ENCODE results near the gene WDR59.

The WDR59 gene

GRCh38 chr16:74931445-74931844 is 53.5 kb downstream of the WDR59 start:
- H3K79me1 ChIP-seq (ENCODE audit: low read length) = no peaks in the 10 kb centered on the region
- H2BK5ac ChIP-seq (ENCODE audit: low read depth, low read length, poor library complexity) = no peak overlapping the region
- H3K79me2 ChIP-seq (ENCODE audit: control insufficient read depth, insufficient read depth, low read length, poor library complexity) = no peaks in the 10 kb centered on the region
- no peak overlapping the region for H3K27ac ChIP-seq (ENCODE audit: low read depth, low read length)
- no peaks in the 10 kb centered on the region for H3K4me1 ChIP-seq (ENCODE audit: control insufficient read depth in 1 of 2, insufficient read depth in 2 of 2, low read length in 2 of 2)
- no peak overlapping the region for H3K14ac ChIP-seq (ENCODE audit: low read length)
- no peak overlapping the region for H2BK120ac ChIP-seq (ENCODE audit: insufficient read depth, low read length, poor library complexity)
- WGBS (ENCODE audit: extremely low coverage, insufficient coverage, insufficient read length) = no CpG with 5 or more reads among the region's 3 CpGs
- no peak overlapping the region for H3K4ac ChIP-seq (ENCODE audit: low read depth, low read length)
- no peak overlapping the region for H2AFZ ChIP-seq (ENCODE audit: insufficient read depth, low read length, poor library complexity)
- H2AK5ac ChIP-seq (ENCODE audit: low read length) = no peak overlapping the region
- no peak overlapping the region for H4K12ac ChIP-seq (ENCODE audit: low read depth, low read length)
- peaks cover 10 to 13% of the 10 kb centered on the region in 2 experiments for H3K36me3 ChIP-seq (ENCODE audit: control insufficient read depth in 1 of 2, insufficient read depth in 2 of 2, low read length in 2 of 2)
- no peak overlapping the region for H3K23ac ChIP-seq (ENCODE audit: low read length)
- H3K9ac ChIP-seq (ENCODE audit: low read length) = no peak overlapping the region
- H3K18ac ChIP-seq (ENCODE audit: low read length) = no peak overlapping the region
- H2BK12ac ChIP-seq (ENCODE audit: low read length) = no peak overlapping the region
- H3K27me3 ChIP-seq (ENCODE audit: insufficient read depth, low read length) = no peaks in the 10 kb centered on the region
- H4K8ac ChIP-seq (ENCODE audit: low read depth, low read length) = no peak overlapping the region
- no peak overlapping the region for H3K4me3 ChIP-seq (ENCODE audit: low read depth, low read length)
- no peak overlapping the region for H4K91ac ChIP-seq (ENCODE audit: low read depth, low read length)
- no peak overlapping the region for H3K4me2 ChIP-seq (ENCODE audit: low read length)
- H3K9me3 ChIP-seq (ENCODE audit: insufficient read depth, low read depth, low read length) = no peaks in the 10 kb centered on the region
- no peak for DNase-seq

- no peak overlapping the region for H2BK12ac ChIP-seq (ENCODE audit: low read length)
- H2AK5ac ChIP-seq (ENCODE audit: low read length) = no peak overlapping the region
- H3K4me3 ChIP-seq (ENCODE audit: low read depth, low read length) = no peak overlapping the region
- no peak overlapping the region for H3K27ac ChIP-seq (ENCODE audit: low read depth, low read length)
- no peak overlapping the region for H3K4me2 ChIP-seq (ENCODE audit: low read length)
- no peaks in the 10 kb centered on the region for H3K4me1 ChIP-seq (ENCODE audit: control insufficient read depth in 1 of 2, insufficient read depth in 2 of 2, low read length in 2 of 2)
- no peak overlapping the region for H3K23ac ChIP-seq (ENCODE audit: low read length)
- H2BK5ac ChIP-seq (ENCODE audit: low read depth, low read length, poor library complexity) = no peak overlapping the region
- no peak overlapping the region for H2AFZ ChIP-seq (ENCODE audit: insufficient read depth, low read length, poor library complexity)
- no peak overlapping the region for H3K18ac ChIP-seq (ENCODE audit: low read length)
- H4K8ac ChIP-seq (ENCODE audit: low read depth, low read length) = no peak overlapping the region
- WGBS (ENCODE audit: extremely low coverage, insufficient coverage, insufficient read length) = no CpG with 5 or more reads among the region's 2 CpGs
- no peak overlapping the region for H2BK120ac ChIP-seq (ENCODE audit: insufficient read depth, low read length, poor library complexity)
- H3K9ac ChIP-seq (ENCODE audit: low read length) = no peak overlapping the region
- DNase-seq = no peak
- no peaks in the 10 kb centered on the region for H3K79me1 ChIP-seq (ENCODE audit: low read length)
- no peaks in the 10 kb centered on the region for H3K27me3 ChIP-seq (ENCODE audit: insufficient read depth, low read length)
- H4K12ac ChIP-seq (ENCODE audit: low read depth, low read length) = no peak overlapping the region
- H3K4ac ChIP-seq (ENCODE audit: low read depth, low read length) = no peak overlapping the region
- no peak overlapping the region for H4K91ac ChIP-seq (ENCODE audit: low read depth, low read length)
- no peaks in the 10 kb centered on the region for H3K79me2 ChIP-seq (ENCODE audit: control insufficient read depth, insufficient read depth, low read length, poor library complexity)
- H3K14ac ChIP-seq (ENCODE audit: low read length) = no peak overlapping the region
- H3K9me3 ChIP-seq (ENCODE audit: insufficient read depth, low read depth, low read length) = no peaks in the 10 kb centered on the region
- H3K36me3 ChIP-seq (ENCODE audit: control insufficient read depth in 1 of 2, insufficient read depth in 2 of 2, low read length in 2 of 2) = peaks cover 8 to 13% of the 10 kb centered on the region in 2 experiments
Measured at GRCh38 chr16:74929636-74930035, 55.3 kb downstream of the WDR59 start.

GRCh38 chr16:74926805-74927204 is 58.1 kb downstream of the WDR59 start:
- Histone ChIP-seq H3K4ac (ENCODE audit: low read depth, low read length) (no peak overlapping the region), H3K9ac (ENCODE audit: low read length) (no peak overlapping the region), H3K27me3 (ENCODE audit: insufficient read depth, low read length) (no peaks in the 10 kb centered on the region), H3K79me1 (ENCODE audit: low read length) (no peaks in the 10 kb centered on the region), H3K4me1 (ENCODE audit: control insufficient read depth in 1 of 2, insufficient read depth in 2 of 2, low read length in 2 of 2) (no peaks in the 10 kb centered on the region), H4K8ac (ENCODE audit: low read depth, low read length) (no peak overlapping the region), H2AK5ac (ENCODE audit: low read length) (no peak overlapping the region), H3K23ac (ENCODE audit: low read length) (no peak overlapping the region), H3K79me2 (ENCODE audit: control insufficient read depth, insufficient read depth, low read length, poor library complexity) (no peaks in the 10 kb centered on the region), H2BK12ac (ENCODE audit: low read length) (no peak overlapping the region), H2BK120ac (ENCODE audit: insufficient read depth, low read length, poor library complexity) (no peak overlapping the region), H3K4me2 (ENCODE audit: low read length) (no peak overlapping the region), H4K12ac (ENCODE audit: low read depth, low read length) (no peak overlapping the region), H2BK5ac (ENCODE audit: low read depth, low read length, poor library complexity) (no peak overlapping the region), H3K27ac (ENCODE audit: low read depth, low read length) (no peak overlapping the region), H4K91ac (ENCODE audit: low read depth, low read length) (no peak overlapping the region), H3K18ac (ENCODE audit: low read length) (no peak overlapping the region), H2AFZ (ENCODE audit: insufficient read depth, low read length, poor library complexity) (no peak overlapping the region), H3K14ac (ENCODE audit: low read length) (no peak overlapping the region), H3K36me3 (ENCODE audit: control insufficient read depth in 1 of 2, insufficient read depth in 2 of 2, low read length in 2 of 2) (peaks cover 12 to 14% of the 10 kb centered on the region in 2 experiments), H3K9me3 (ENCODE audit: insufficient read depth, low read depth, low read length) (no peaks in the 10 kb centered on the region), H3K4me3 (ENCODE audit: low read depth, low read length) (no peak overlapping the region)
- WGBS (ENCODE audit: extremely low coverage, insufficient coverage, insufficient read length) = no CpG with 5 or more reads among the region's 3 CpGs
- no peak for DNase-seq

- Histone ChIP-seq H4K8ac (ENCODE audit: low read depth, low read length) (no peak overlapping the region), H2AFZ (ENCODE audit: insufficient read depth, low read length, poor library complexity) (no peak overlapping the region), H3K23ac (ENCODE audit: low read length) (no peak overlapping the region), H2BK5ac (ENCODE audit: low read depth, low read length, poor library complexity) (no peak overlapping the region), H3K79me1 (ENCODE audit: low read length) (no peaks in the 10 kb centered on the region), H3K79me2 (ENCODE audit: control insufficient read depth, insufficient read depth, low read length, poor library complexity) (no peaks in the 10 kb centered on the region), H3K4me3 (ENCODE audit: low read depth, low read length) (no peak overlapping the region), H4K12ac (ENCODE audit: low read depth, low read length) (no peak overlapping the region), H3K27me3 (ENCODE audit: insufficient read depth, low read length) (no peaks in the 10 kb centered on the region), H3K4ac (ENCODE audit: low read depth, low read length) (no peak overlapping the region), H3K9ac (ENCODE audit: low read length) (no peak overlapping the region), H3K14ac (ENCODE audit: low read length) (no peak overlapping the region), H3K18ac (ENCODE audit: low read length) (no peak overlapping the region), H4K91ac (ENCODE audit: low read depth, low read length) (no peak overlapping the region), H3K27ac (ENCODE audit: low read depth, low read length) (no peak overlapping the region), H3K4me2 (ENCODE audit: low read length) (no peak overlapping the region), H3K36me3 (ENCODE audit: control insufficient read depth in 1 of 2, insufficient read depth in 2 of 2, low read length in 2 of 2) (peaks cover 9 to 18% of the 10 kb centered on the region in 2 experiments), H3K9me3 (ENCODE audit: insufficient read depth, low read depth, low read length) (no peaks in the 10 kb centered on the region), H2BK120ac (ENCODE audit: insufficient read depth, low read length, poor library complexity) (no peak overlapping the region), H2BK12ac (ENCODE audit: low read length) (no peak overlapping the region), H3K4me1 (ENCODE audit: control insufficient read depth in 1 of 2, insufficient read depth in 2 of 2, low read length in 2 of 2) (no peaks in the 10 kb centered on the region), H2AK5ac (ENCODE audit: low read length) (no peak overlapping the region)
- no CpG with 5 or more reads among the region's 10 CpGs for WGBS (ENCODE audit: extremely low coverage, insufficient coverage, insufficient read length)
- DNase-seq = no peak
Measured at GRCh38 chr16:74923766-74924460, 61.0 kb downstream of the WDR59 start.

All from trophoblast cell (in vitro differentiated cells and primary cell).